Suprapubic skin (tissue), 3 donors: ENCODE data around the gene FAM222A.

ENCODE experiments used
- POLR2A ChIP-seq, 2 donors: fragments of 450-650 bp; IDR thresholded peaks; one replicate each; pipeline ENCODE4 v1.6.1; 2017; ENCODE audit warnings: antibody characterized with exemption in 2 of 2, mild to moderate bottlenecking in 2 of 2, moderate library complexity in 2 of 2
- TF ChIP-seq, protein P1 (sequence below), 2 donors: fragments of 200-600 bp in 1 of 2; fragments of 450-650 bp in 1 of 2; sonication (generic) in 1 of 2; IDR thresholded peaks; one replicate each; pipeline ENCODE4 v1.5.1; 2016 to 2019; ENCODE audit warnings: antibody characterized with exemption in 2 of 2, mild to moderate bottlenecking in 1 of 2, moderate library complexity in 1 of 2

- TF ChIP-seq POLR2A (IDR thresholded peaks at IDR 0.05), result no peak
- TF ChIP-seq, protein P1, sequence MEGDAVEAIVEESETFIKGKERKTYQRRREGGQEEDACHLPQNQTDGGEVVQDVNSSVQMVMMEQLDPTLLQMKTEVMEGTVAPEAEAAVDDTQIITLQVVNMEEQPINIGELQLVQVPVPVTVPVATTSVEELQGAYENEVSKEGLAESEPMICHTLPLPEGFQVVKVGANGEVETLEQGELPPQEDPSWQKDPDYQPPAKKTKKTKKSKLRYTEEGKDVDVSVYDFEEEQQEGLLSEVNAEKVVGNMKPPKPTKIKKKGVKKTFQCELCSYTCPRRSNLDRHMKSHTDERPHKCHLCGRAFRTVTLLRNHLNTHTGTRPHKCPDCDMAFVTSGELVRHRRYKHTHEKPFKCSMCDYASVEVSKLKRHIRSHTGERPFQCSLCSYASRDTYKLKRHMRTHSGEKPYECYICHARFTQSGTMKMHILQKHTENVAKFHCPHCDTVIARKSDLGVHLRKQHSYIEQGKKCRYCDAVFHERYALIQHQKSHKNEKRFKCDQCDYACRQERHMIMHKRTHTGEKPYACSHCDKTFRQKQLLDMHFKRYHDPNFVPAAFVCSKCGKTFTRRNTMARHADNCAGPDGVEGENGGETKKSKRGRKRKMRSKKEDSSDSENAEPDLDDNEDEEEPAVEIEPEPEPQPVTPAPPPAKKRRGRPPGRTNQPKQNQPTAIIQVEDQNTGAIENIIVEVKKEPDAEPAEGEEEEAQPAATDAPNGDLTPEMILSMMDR (IDR thresholded peaks at IDR 0.05), result no peak
These were observed 59.9 kb downstream of the FAM222A start for GRCh38 chr12:109773384-109774011.
